ENCODE results near the gene TUBB4B.

The TUBB4B gene

GRCh38 chr9:137201205-137201868 is 39.8 kb upstream of the TUBB4B start (continued):
- TF ChIP-seq ZNF701 (tag by site-specific recombination; IDR thresholded peaks at IDR 0.05) (no peak), ZNF747 (tag by site-specific recombination; IDR thresholded peaks at IDR 0.05) (no peak), GLI2 (tag by site-specific recombination; IDR thresholded peaks at IDR 0.05; ENCODE audit: borderline replicate concordance, low read depth) (no peak), KLF1 (tag by site-specific recombination; IDR thresholded peaks at IDR 0.05) (0 out of 2 replicates have a peak, but pooled peaks have one; percentile 6), ZNF692 (tag by site-specific recombination; IDR thresholded peaks at IDR 0.05) (peak; percentile 69; the same call in 1 of the 2 replicates), ZEB2 (tag by site-specific recombination; IDR thresholded peaks at IDR 0.05) (0 out of 2 replicates have a peak, but pooled peaks have one; percentile 73), BCL11A (tag by site-specific recombination; IDR thresholded peaks at IDR 0.05; ENCODE audit: low read depth) (0 out of 2 replicates have a peak, but pooled peaks have one; percentile 10)

GRCh38 chr9:137202966-137203365 is 38.1 kb upstream of the TUBB4B start:
- CTCF ChIA-PET, result interaction anchor here (0.6 to 1.5 kb wide), 2 partner anchors 84 to 207 kb away, joined by 3 read pairs; no protein-coding TSS in a partner anchor
- peaks cover 9% of the 10 kb centered on the region for H3K4me1 ChIP-seq (ENCODE audit: control insufficient read depth, insufficient read depth, low read length)
- POLR2A ChIA-PET, result interaction anchor here (0.7 to 16.6 kb wide), 5 partner anchors 13 to 117 kb away, joined by 3 to 304 read pairs (median 22); partner anchors contain the start of genes ANAPC2, CYSRT1, MAN1B1 and RNF208

GRCh38 chr9:137204731-137205125 is 36.4 kb upstream of the TUBB4B start:
- peak overlapping the region; percentile 61; the same call in 1 of the 2 replicates for H3K27ac ChIP-seq (ENCODE audit: extremely low read depth, low read depth, low read length)
- peaks cover 7 to 24% of the 10 kb centered on the region in 2 experiments; a peak in 2 of 3 replicates for H3K36me3 ChIP-seq (ENCODE audit: control insufficient read depth in 2 of 2, insufficient read depth in 1 of 2, low read length in 2 of 2)
- H3K4me1 ChIP-seq (ENCODE audit: control insufficient read depth, insufficient read depth, low read length), result peaks cover 7% of the 10 kb centered on the region
- H3K9me3 ChIP-seq (ENCODE audit: control insufficient read depth, insufficient read depth, low read depth, low read length), result no peaks in the 10 kb centered on the region
- TF ChIP-seq PRDM2 (tag by site-specific recombination; IDR thresholded peaks at IDR 0.05; ENCODE audit: borderline replicate concordance) (0 out of 2 replicates have a peak, but pooled peaks have one; percentile 29), SCRT2 (tag by site-specific recombination; IDR thresholded peaks at IDR 0.05) (no peak), ZNF530 (tag by site-specific recombination; IDR thresholded peaks at IDR 0.05; ENCODE audit: low read depth) (no peak), ZNF629 (tag by site-specific recombination; IDR thresholded peaks at IDR 0.05) (no peak)
- peak overlapping the region; percentile 92 for H3K4me3 ChIP-seq (ENCODE audit: low read depth, low read length)
- CTCF ChIA-PET, result interaction anchor here (0.6 to 1.8 kb wide), 6 partner anchors 12 to 83 kb away, joined by 3 to 7 read pairs (median 5); partner anchors contain the start of gene RNF208
- POLR2A ChIA-PET, result interaction anchor here (0.7 to 16.6 kb wide), 9 partner anchors 15 to 476 kb away, joined by 3 to 304 read pairs (median 4); partner anchors contain the start of genes ANAPC2, CLIC3, CYSRT1 and RNF208

More at GRCh38 chr9:137202966-137203365, 38.1 kb upstream of the TUBB4B start:
- Histone ChIP-seq H3K36me3 (ENCODE audit: control insufficient read depth in 2 of 2, insufficient read depth in 1 of 2, low read length in 2 of 2) (peaks cover under 1 to 15% of the 10 kb centered on the region in 2 experiments; a peak in 2 of 3 replicates), H3K4me3 (ENCODE audit: low read depth, low read length) (no peak overlapping the region), H3K9me3 (ENCODE audit: control insufficient read depth, insufficient read depth, low read depth, low read length) (no peaks in the 10 kb centered on the region), H3K27ac (ENCODE audit: extremely low read depth, low read depth, low read length) (no peak overlapping the region)
- no peak for TF ChIP-seq GLI4 (tag by site-specific recombination; IDR thresholded peaks at IDR 0.05)

Data from HEK293 (cell line).